GM19397 (cell line): ENCODE measurements around the gene SGCB.
A peak's percentile ranks its signal among the peaks of the same experiment; 100 is the strongest.
"Not testable (repeated sequence)": the region's sequence is repeated elsewhere in the genome, so short reads cannot be mapped to it uniquely, and the experiment has no call there.

Source experiments
- ATAC-seq: cut with Tn5 transposase; IDR thresholded peaks from one replicate; pipeline ENCODE4 v1.9.1; 2021; ENCODE audit warnings: mild to moderate bottlenecking, moderate library complexity; ENCODE audit not compliant: unreplicated experiment

Gene SGCB

GRCh38 chr4:52038103-52038912 is at the start of gene SGCB:
SGCB (minus strand) TSS chr4:52038299; CDS start chr4:52038259, 40 bp downstream.
- peak; percentile 95 for ATAC-seq

GRCh38 chr4:52086425-52086824 is 48.3 kb upstream of the SGCB start:
- ATAC-seq = not testable (repeated sequence)

- no peak for ATAC-seq
These were observed 43.1 kb upstream of the SGCB start for GRCh38 chr4:52081216-52081615.

GRCh38 chr4:52079659-52080058 is 41.6 kb upstream of the SGCB start:
- ATAC-seq = no peak

GRCh38 chr4:52076731-52077130 is 38.6 kb upstream of the SGCB start:
- ATAC-seq = no peak

GRCh38 chr4:52071791-52072546 is 33.9 kb upstream of the SGCB start:
- no peak for ATAC-seq

- ATAC-seq = no peak
These were observed 31.5 kb upstream of the SGCB start for GRCh38 chr4:52069571-52069970.

GRCh38 chr4:52059372-52059771 is 21.3 kb upstream of the SGCB start:
- no peak for ATAC-seq

- ATAC-seq = no peak
These were observed 20.2 kb upstream of the SGCB start for GRCh38 chr4:52058275-52058674.

- ATAC-seq = no peak
These were observed 19.1 kb upstream of the SGCB start for GRCh38 chr4:52057196-52057595.

- no peak for ATAC-seq
These were observed 16.2 kb upstream of the SGCB start for GRCh38 chr4:52054254-52054653.

GRCh38 chr4:52052475-52052780 is 14.3 kb upstream of the SGCB start:
- ATAC-seq = no peak

- peak; percentile 48 for ATAC-seq
These were observed 13.7 kb upstream of the SGCB start for GRCh38 chr4:52051615-52052474.

- peak; percentile 66 for ATAC-seq
These were observed 13.1 kb upstream of the SGCB start, which contains the start of gene SPATA18 for GRCh38 chr4:52051213-52051614. SPATA18 (plus strand) TSS chr4:52051304; CDS start chr4:52051705, 401 bp downstream.

GRCh38 chr4:52049266-52049665 is 11.2 kb upstream of the SGCB start:
- no peak for ATAC-seq

- ATAC-seq = no peak
These were observed 6.9 kb upstream of the SGCB start for GRCh38 chr4:52045028-52045427.

GRCh38 chr4:52037689-52038102 is 403 bp downstream of the SGCB start:
- peak; percentile 58 for ATAC-seq

GRCh38 chr4:52036886-52037530 is 1.1 kb downstream of the SGCB start:
- ATAC-seq = no peak

GRCh38 chr4:52035190-52035589 is 2.9 kb downstream of the SGCB start:
- no peak for ATAC-seq

- ATAC-seq = no peak
These were observed 6.1 kb downstream of the SGCB start for GRCh38 chr4:52032005-52032404.

GRCh38 chr4:52028970-52029369 is 9.1 kb downstream of the SGCB start:
- ATAC-seq = no peak
